Measurements from ENCODE around the gene TMEM131.

Gene TMEM131

GRCh38 chr2:98016908-98017670 is 21.3 kb upstream of the TMEM131 start:
- no peak for TF ChIP-seq CTCF (IDR thresholded peaks at IDR 0.05; ENCODE audit: low read depth, low read length)
- DNase-seq (ENCODE audit: extremely low read depth, low read depth): no peak

GRCh38 chr2:98015671-98016070 is 19.9 kb upstream of the TMEM131 start:
- TF ChIP-seq CTCF (IDR thresholded peaks at IDR 0.05; ENCODE audit: low read depth, low read length): no peak
- no peak for DNase-seq (ENCODE audit: extremely low read depth, low read depth)

GRCh38 chr2:98014379-98014778 is 18.6 kb upstream of the TMEM131 start:
- no peak for TF ChIP-seq CTCF (IDR thresholded peaks at IDR 0.05; ENCODE audit: low read depth, low read length)
- no peak for DNase-seq (ENCODE audit: extremely low read depth, low read depth)

- TF ChIP-seq CTCF (IDR thresholded peaks at IDR 0.05; ENCODE audit: low read depth, low read length): no peak
- DNase-seq (ENCODE audit: extremely low read depth, low read depth): no peak
Measured at GRCh38 chr2:98013407-98014042, 17.8 kb upstream of the TMEM131 start.

GRCh38 chr2:98012561-98012991 is 16.8 kb upstream of the TMEM131 start:
- DNase-seq (ENCODE audit: extremely low read depth, low read depth): no peak
- TF ChIP-seq CTCF (IDR thresholded peaks at IDR 0.05; ENCODE audit: low read depth, low read length): no peak

GRCh38 chr2:98009887-98010760 is 14.4 kb upstream of the TMEM131 start:
- TF ChIP-seq CTCF (IDR thresholded peaks at IDR 0.05; ENCODE audit: low read depth, low read length): no peak
- no peak for DNase-seq (ENCODE audit: extremely low read depth, low read depth)

Data from AG09319 (cell line).